ENCODE results near the gene SUMO3.

The SUMO3 gene

GRCh38 chr21:44812640-44813039 lies 5.2 kb downstream of the SUMO3 start:
- Mint-ChIP-seq H3K27ac (no peak overlapping the region), H3K4me3 (no peak overlapping the region), H3K4me1 (peaks cover 26% of the 10 kb centered on the region), H3K27me3 (no peaks in the 10 kb centered on the region), H3K9me3 (no peaks in the 10 kb centered on the region), H3K36me3 (peaks cover 28% of the 10 kb centered on the region)
- CTCF ChIA-PET = interaction anchor here (1.3 kb wide), 1 partner anchor 12 kb away, joined by 3 read pairs; no protein-coding TSS in a partner anchor
- DNase-seq = no peak

- CTCF ChIA-PET = no interaction called here
- no peak overlapping the region for H3K4me3 Mint-ChIP-seq
- H3K36me3 Mint-ChIP-seq = peaks cover 38% of the 10 kb centered on the region
- H3K27me3 Mint-ChIP-seq = no peaks in the 10 kb centered on the region
- H3K4me1 Mint-ChIP-seq = peaks cover 17% of the 10 kb centered on the region
- H3K9me3 Mint-ChIP-seq = no peaks in the 10 kb centered on the region
- no peak overlapping the region for H3K27ac Mint-ChIP-seq
- DNase-seq = no peak
These were observed 7.1 kb downstream of the SUMO3 start for GRCh38 chr21:44810779-44811178.

- Mint-ChIP-seq H3K27ac (no peak overlapping the region), H3K9me3 (no peaks in the 10 kb centered on the region), H3K27me3 (no peaks in the 10 kb centered on the region), H3K36me3 (peaks cover 53% of the 10 kb centered on the region), H3K4me3 (no peak overlapping the region), H3K4me1 (peaks cover 14% of the 10 kb centered on the region)
- DNase-seq = no peak
- CTCF ChIA-PET = interaction anchor here (2.7 kb wide), 1 partner anchor 127 kb away, joined by 8 read pairs; no protein-coding TSS in a partner anchor
These were observed 12.0 kb downstream of the SUMO3 start for GRCh38 chr21:44805859-44806258.

GRCh38 chr21:44805226-44805625 lies 12.6 kb downstream of the SUMO3 start:
- Mint-ChIP-seq H3K4me3 (no peak overlapping the region), H3K4me1 (peaks cover 20% of the 10 kb centered on the region), H3K36me3 (peaks cover 50% of the 10 kb centered on the region), H3K27me3 (no peaks in the 10 kb centered on the region), H3K9me3 (no peaks in the 10 kb centered on the region), H3K27ac (no peak overlapping the region)
- DNase-seq = no peak
- CTCF ChIA-PET = interaction anchor here (1.2 to 2.7 kb wide), 2 partner anchors 71 to 127 kb away, joined by 3 to 8 read pairs; no protein-coding TSS in a partner anchor

GRCh38 chr21:44804762-44805161 lies 13.1 kb downstream of the SUMO3 start:
- CTCF ChIA-PET = interaction anchor here (1.2 to 2.7 kb wide), 2 partner anchors 71 to 128 kb away, joined by 3 to 8 read pairs; no protein-coding TSS in a partner anchor
- no peaks in the 10 kb centered on the region for H3K9me3 Mint-ChIP-seq

GRCh38 chr21:44803651-44804050 lies 14.2 kb downstream of the SUMO3 start:
- no peaks in the 10 kb centered on the region for H3K27me3 Mint-ChIP-seq
- H3K27ac Mint-ChIP-seq = no peak overlapping the region
- DNase-seq = no peak
- H3K9me3 Mint-ChIP-seq = no peaks in the 10 kb centered on the region
- H3K4me3 Mint-ChIP-seq = peak overlapping the region; percentile 11
- CTCF ChIA-PET = interaction anchor here (1.2 to 2.7 kb wide), 3 partner anchors 10 to 129 kb away, joined by 3 to 8 read pairs (median 7); partner anchors contain the start of gene SUMO3
- H3K36me3 Mint-ChIP-seq = peaks cover 54% of the 10 kb centered on the region
- H3K4me1 Mint-ChIP-seq = peaks cover 31% of the 10 kb centered on the region

More at GRCh38 chr21:44804762-44805161, 13.1 kb downstream of the SUMO3 start:
- Mint-ChIP-seq H3K27me3 (no peaks in the 10 kb centered on the region), H3K27ac (no peak overlapping the region), H3K36me3 (peaks cover 50% of the 10 kb centered on the region), H3K4me3 (no peak overlapping the region), H3K4me1 (peaks cover 25% of the 10 kb centered on the region)
- DNase-seq = no peak

- Mint-ChIP-seq H3K4me3 (peak overlapping the region; percentile 85), H3K27ac (peak overlapping the region; percentile 80), H3K36me3 (peaks cover 56% of the 10 kb centered on the region), H3K9me3 (no peaks in the 10 kb centered on the region), H3K27me3 (no peaks in the 10 kb centered on the region), H3K4me1 (peaks cover 37% of the 10 kb centered on the region)
- DNase-seq = peak; percentile 27
- CTCF ChIA-PET = interaction anchor here (0.6 to 4.0 kb wide), 9 partner anchors 9 to 336 kb away, joined by 3 to 93 read pairs (median 8); partner anchors contain the start of genes PTTG1IP and SUMO3
These were observed 15.3 kb downstream of the SUMO3 start for GRCh38 chr21:44802396-44803153.

- H3K27ac Mint-ChIP-seq = peak within 1 kb of the TSS; percentile 94
- peak within 1 kb of the TSS; percentile 98 for H3K4me3 Mint-ChIP-seq
- peaks cover 53% of the 10 kb centered on the region for H3K36me3 Mint-ChIP-seq
- no peaks in the 10 kb centered on the region for H3K9me3 Mint-ChIP-seq
- H3K27me3 Mint-ChIP-seq = no peaks in the 10 kb centered on the region
- H3K4me1 Mint-ChIP-seq = peaks cover 41% of the 10 kb centered on the region
- CTCF ChIA-PET = interaction anchor here (0.6 to 4.0 kb wide), 19 partner anchors 8 to 336 kb away, joined by 3 to 93 read pairs (median 4); partner anchors contain the start of genes PTTG1IP and SLX9
- peak; percentile 89 for DNase-seq
These were observed 16.1 kb downstream of the SUMO3 start, which contains the start of gene UBE2G2 for GRCh38 chr21:44801468-44802395. UBE2G2 (minus strand) TSS chr21:44801820; CDS start chr21:44801748, 72 bp downstream.

- H3K4me1 Mint-ChIP-seq = peaks cover 48% of the 10 kb centered on the region
- H3K27me3 Mint-ChIP-seq = no peaks in the 10 kb centered on the region
- H3K9me3 Mint-ChIP-seq = no peaks in the 10 kb centered on the region
- peak overlapping the region; percentile 98 for H3K4me3 Mint-ChIP-seq
- CTCF ChIA-PET = interaction anchor here (0.7 to 4.0 kb wide), 26 partner anchors 8 to 337 kb away, joined by 3 to 93 read pairs (median 4); partner anchors contain the start of genes PTTG1IP, SLX9 and SUMO3
- DNase-seq = peak; percentile 40
- H3K27ac Mint-ChIP-seq = peak overlapping the region; percentile 94
- H3K36me3 Mint-ChIP-seq = peaks cover 55% of the 10 kb centered on the region
These were observed 16.8 kb downstream of the SUMO3 start for GRCh38 chr21:44800971-44801467.

- peak; percentile 34 for DNase-seq
- H3K4me3 Mint-ChIP-seq = peak overlapping the region; percentile 98
- H3K9me3 Mint-ChIP-seq = no peaks in the 10 kb centered on the region
- no peak overlapping the region for H3K27ac Mint-ChIP-seq
- H3K4me1 Mint-ChIP-seq = peaks cover 52% of the 10 kb centered on the region
- H3K27me3 Mint-ChIP-seq = no peaks in the 10 kb centered on the region
- CTCF ChIA-PET = interaction anchor here (0.6 to 4.0 kb wide), 21 partner anchors 9 to 329 kb away, joined by 3 to 93 read pairs (median 4); partner anchors contain the start of genes PTTG1IP, SLX9 and SUMO3
- H3K36me3 Mint-ChIP-seq = peaks cover 51% of the 10 kb centered on the region
These were observed 17.8 kb downstream of the SUMO3 start for GRCh38 chr21:44800103-44800502.

GRCh38 chr21:44799646-44800045 lies 18.2 kb downstream of the SUMO3 start:
- peaks cover 52% of the 10 kb centered on the region for H3K4me1 Mint-ChIP-seq
- DNase-seq = no peak
- H3K36me3 Mint-ChIP-seq = peaks cover 46% of the 10 kb centered on the region
- CTCF ChIA-PET = interaction anchor here (0.8 to 4.0 kb wide), 11 partner anchors 10 to 289 kb away, joined by 3 to 93 read pairs (median 9); partner anchors contain the start of gene PTTG1IP
- H3K27ac Mint-ChIP-seq = no peak overlapping the region
- H3K27me3 Mint-ChIP-seq = no peaks in the 10 kb centered on the region
- peak overlapping the region; percentile 27 for H3K4me3 Mint-ChIP-seq
- H3K9me3 Mint-ChIP-seq = no peaks in the 10 kb centered on the region

GRCh38 chr21:44797775-44798174 lies 20.1 kb downstream of the SUMO3 start:
- no peak overlapping the region for H3K27ac Mint-ChIP-seq
- CTCF ChIA-PET = interaction anchor here (3.4 kb wide), 1 partner anchor 287 kb away, joined by 17 read pairs; no protein-coding TSS in a partner anchor
- no peak overlapping the region for H3K4me3 Mint-ChIP-seq
- H3K9me3 Mint-ChIP-seq = no peaks in the 10 kb centered on the region
- DNase-seq = no peak
- H3K36me3 Mint-ChIP-seq = peaks cover 37% of the 10 kb centered on the region
- no peaks in the 10 kb centered on the region for H3K27me3 Mint-ChIP-seq
- peaks cover 59% of the 10 kb centered on the region for H3K4me1 Mint-ChIP-seq

GRCh38 chr21:44795342-44795741 lies 22.5 kb downstream of the SUMO3 start:
- no peak overlapping the region for H3K4me3 Mint-ChIP-seq
- H3K4me1 Mint-ChIP-seq = peaks cover 47% of the 10 kb centered on the region
- CTCF ChIA-PET = interaction anchor here (0.8 to 3.7 kb wide), 3 partner anchors 53 to 282 kb away, joined by 3 to 65 read pairs (median 3); no protein-coding TSS in a partner anchor
- no peaks in the 10 kb centered on the region for H3K9me3 Mint-ChIP-seq
- DNase-seq = no peak
- H3K27ac Mint-ChIP-seq = no peak overlapping the region
- H3K36me3 Mint-ChIP-seq = peaks cover 42% of the 10 kb centered on the region
- H3K27me3 Mint-ChIP-seq = no peaks in the 10 kb centered on the region

Data from activated naive CD4-positive, alpha-beta T cell treated with anti-CD3 and anti-CD28 coated beads, Interleukin-2, amount 10 ng/mL, durations not matched to agents 7 days and 5 days (primary cell).